CD4-positive, CD25-positive, alpha-beta regulatory T cell (primary cell): ENCODE measurements around the gene CREBZF. TPM values are rescaled to one million over a fixed set of nuclear protein-coding genes. Genes with fewer than 3 reads are reported as not detected.
A peak's percentile ranks its signal among the peaks of the same experiment; 100 is the strongest.

Experiments
- ATAC-seq, 2 donors: fragments of 150-1000 bp; cut with Tn5 transposase; one replicate each; pipeline ENCODE4 v1.10.0; 2021; ENCODE audit warnings: low read depth in 2 of 2, moderate number of reproducible peaks in 2 of 2, moderate library complexity in 1 of 2
- DNase-seq, 3 donors: peaks; one replicate each; pipeline versions ENCODE4 v3.0.0 to v3.0.0-alpha.2; 2012 to 2022; ENCODE audit warnings: mixed read lengths in 1 of 3
- H3K27ac ChIP-seq: one replicate; pipeline ENCODE4 v1.7.0; 2013; ENCODE audit warnings: mild to moderate bottlenecking, low read length; ENCODE audit not compliant: insufficient read depth, poor library complexity, severe bottlenecking
- H3K27me3 ChIP-seq: one replicate; pipeline ENCODE4 v1.7.0; 2013; ENCODE audit warnings: low read length; ENCODE audit not compliant: control insufficient read depth, insufficient read depth
- H3K36me3 ChIP-seq: one replicate; pipeline ENCODE4 v1.7.0; 2013; ENCODE audit warnings: mild to moderate bottlenecking, low read length, moderate library complexity; ENCODE audit not compliant: control insufficient read depth, insufficient read depth
- H3K4me1 ChIP-seq: 2 replicates; pipeline ENCODE4 v1.7.0; 2013; ENCODE audit warnings: mild to moderate bottlenecking, low read length; ENCODE audit not compliant: insufficient read depth, control insufficient read depth, poor library complexity, severe bottlenecking
- H3K4me3 ChIP-seq: one replicate; pipeline ENCODE4 v1.7.0; 2013; ENCODE audit warnings: low read depth, mild to moderate bottlenecking, low read length, moderate library complexity
- H3K9me3 ChIP-seq, 2 experiments: 1 replicate in 1 of 2; 2 replicates in 1 of 2; pipeline ENCODE4 v1.7.0; 2013; ENCODE audit warnings: low read length in 2 of 2, mild to moderate bottlenecking in 1 of 2, moderate library complexity in 1 of 2; ENCODE audit not compliant: control insufficient read depth in 2 of 2
- H3K27ac Mint-ChIP-seq, 3 donors: one replicate each; pipeline ENCODE4 v1.8.0; 2020 to 2022; ENCODE audit warnings: mild to moderate bottlenecking in 3 of 3, mixed read lengths in 3 of 3, moderate library complexity in 2 of 3
- H3K27me3 Mint-ChIP-seq: one replicate; pipeline ENCODE4 v1.8.0; 2022; ENCODE audit warnings: mild to moderate bottlenecking, mixed read lengths
- H3K36me3 Mint-ChIP-seq: one replicate; pipeline ENCODE4 v1.8.0; 2020; ENCODE audit warnings: mixed read lengths
- H3K4me1 Mint-ChIP-seq, 4 donors: one replicate each; pipeline ENCODE4 v1.8.0; 2020 to 2022; ENCODE audit warnings: mixed read lengths in 4 of 4, mild to moderate bottlenecking in 1 of 4
- H3K4me3 Mint-ChIP-seq, 4 donors: one replicate each; pipeline ENCODE4 v1.8.0; 2020 to 2022; ENCODE audit warnings: mild to moderate bottlenecking in 4 of 4, mixed read lengths in 4 of 4, moderate library complexity in 3 of 4
- H3K9me3 Mint-ChIP-seq, 7 donors: one replicate each; pipeline ENCODE4 v1.8.0; 2020 to 2022; ENCODE audit warnings: mixed read lengths in 7 of 7, mild to moderate bottlenecking in 3 of 7, moderate library complexity in 2 of 7
- polyA plus RNA-seq, 4 donors: library from polyadenylated mRNA; unstranded; fragments of 300-500 nt; fragmentation: Illumina TruSeq; gene quantifications; one replicate each; pipeline ENCODE4 v1.2.3, GENCODE V29; 2021
- total RNA-seq: library from RNA; stranded (reverse); gene quantifications from one replicate; pipeline ENCODE4 v1.2.3, GENCODE V29; 2022

Gene CREBZF
- total and polyA plus RNA-seq, 5 donors from 2014 or later = 12.1 to 57.0 (median 14.7) TPM

DNA sequence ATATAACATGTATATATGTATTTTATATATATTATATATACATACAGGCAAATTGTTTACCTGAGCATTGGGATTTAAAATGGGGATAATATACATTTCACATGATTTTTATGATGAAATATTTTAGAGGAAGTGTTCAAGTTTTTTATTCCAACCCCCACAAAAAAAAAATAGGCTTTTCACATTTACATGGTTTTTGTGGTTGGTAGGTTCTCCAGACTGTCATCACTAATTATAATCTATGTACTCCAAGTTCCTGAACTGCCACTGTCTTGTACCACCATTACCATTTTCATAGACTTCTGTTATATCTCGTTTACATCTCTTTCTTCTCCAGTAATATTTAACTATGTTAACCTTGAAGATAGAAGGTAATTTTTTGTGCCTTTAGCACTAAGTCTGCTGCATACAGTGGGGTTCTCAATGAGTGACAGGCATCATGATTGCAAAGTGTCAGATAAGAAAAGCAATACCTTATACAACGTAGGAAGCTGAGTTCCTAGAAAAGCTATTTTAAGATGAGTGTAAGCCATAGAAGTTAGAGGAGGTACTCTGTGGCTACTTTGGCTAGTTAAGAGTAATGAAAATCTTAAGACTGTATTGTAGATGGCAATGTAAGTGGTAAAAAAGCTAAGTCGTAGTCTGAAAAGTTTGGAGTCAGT, 12.0 kb downstream of the CREBZF start:
- no peaks in the 10 kb centered on the region for H3K9me3 ChIP-seq
- no peak for ATAC-seq
- H3K4me1 ChIP-seq = peaks cover 6% of the 10 kb centered on the region
- peak overlapping the region; percentile 23 for H3K4me3 ChIP-seq
- Mint-ChIP-seq H3K27ac (peak overlapping the region in 1 of 3 donors; percentile 8), H3K9me3 (no peaks in the 10 kb centered on the region), H3K4me1 (peaks cover 12 to 45% (median 29%) of the 10 kb centered on the region in 4 donors), H3K36me3 (no peaks in the 10 kb centered on the region), H3K4me3 (no peak overlapping the region), H3K27me3 (no peaks in the 10 kb centered on the region)
- no peak for DNase-seq
- peaks cover 48% of the 10 kb centered on the region for H3K36me3 ChIP-seq
- H3K27ac ChIP-seq = peak overlapping the region; percentile 30
- no peaks in the 10 kb centered on the region for H3K27me3 ChIP-seq

GRCh38 chr11:85651118-85651517, 13.8 kb downstream of the CREBZF start:
- H3K27ac Mint-ChIP-seq = peak overlapping the region in 1 of 3 donors; percentile 15
- H3K36me3 ChIP-seq = peaks cover 36% of the 10 kb centered on the region
- DNase-seq (no peak), ATAC-seq (no peak)
- H3K4me3 Mint-ChIP-seq = no peak overlapping the region
- H3K27me3 ChIP-seq = no peaks in the 10 kb centered on the region
- no peak overlapping the region for H3K27ac ChIP-seq
- H3K36me3 Mint-ChIP-seq = no peaks in the 10 kb centered on the region
- H3K27me3 Mint-ChIP-seq = peaks cover 4% of the 10 kb centered on the region
- H3K4me1 Mint-ChIP-seq = peaks cover 11 to 46% (median 28%) of the 10 kb centered on the region in 4 donors
- H3K9me3 ChIP-seq = no peaks in the 10 kb centered on the region
- peaks cover 12% of the 10 kb centered on the region for H3K4me1 ChIP-seq
- no peak overlapping the region for H3K4me3 ChIP-seq
- H3K9me3 Mint-ChIP-seq = no peaks in the 10 kb centered on the region

DNA sequence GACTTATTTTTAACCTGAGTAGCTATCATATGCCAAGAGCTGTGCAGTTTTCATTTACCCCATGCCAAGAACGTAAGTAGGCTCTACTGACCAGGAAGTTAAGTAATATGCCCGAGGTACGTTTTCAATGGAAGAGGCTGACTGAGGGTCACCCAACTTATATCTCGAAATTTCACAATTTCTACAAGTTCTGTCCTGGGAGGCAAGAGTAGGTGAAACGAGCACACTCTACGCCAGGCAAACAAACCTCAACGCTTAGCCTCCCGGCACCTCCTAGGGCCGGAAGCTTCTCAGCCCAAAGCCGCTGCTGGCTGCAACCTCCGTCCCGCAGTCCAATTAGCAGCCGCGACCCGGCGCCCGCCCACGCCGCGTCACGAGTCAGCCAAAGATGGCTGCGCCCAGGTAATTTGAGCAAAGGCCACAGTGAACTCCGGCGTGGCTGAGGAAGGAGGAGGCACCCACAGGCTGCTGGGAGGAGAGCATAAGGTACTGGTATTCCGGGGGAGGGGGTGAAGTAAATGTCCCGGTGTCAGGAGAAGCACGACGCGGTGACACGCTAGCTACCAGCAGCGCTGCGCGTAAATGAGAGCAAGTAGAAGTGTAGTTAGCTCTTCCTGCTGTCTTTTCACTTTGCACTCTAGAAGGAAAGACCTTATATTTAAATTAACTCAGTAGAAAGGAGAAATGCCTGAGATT, 17.2 kb downstream of the CREBZF start, which contains the start of gene TMEM126A:
Gene TMEM126A (plus strand): TSS at position 364 of the 696 bp plus-strand sequence. CDS start 2,289 bp downstream, outside the sequence.
- Mint-ChIP-seq H3K27ac (peak within 1 kb of the TSS; percentile 96 to 99 (median 98)), H3K36me3 (no peaks in the 10 kb centered on the region), H3K9me3 (no peaks in the 10 kb centered on the region), H3K4me1 (peaks cover 9 to 39% (median 23%) of the 10 kb centered on the region in 4 donors), H3K4me3 (peak within 1 kb of the TSS; percentile 90 to 99 (median 97)), H3K27me3 (peaks cover 19% of the 10 kb centered on the region)
- H3K4me1 ChIP-seq = peaks cover 12% of the 10 kb centered on the region
- H3K27me3 ChIP-seq = peaks cover 16% of the 10 kb centered on the region
- H3K4me3 ChIP-seq = peak within 1 kb of the TSS; percentile 98
- no peaks in the 10 kb centered on the region for H3K9me3 ChIP-seq
- peak; percentile 100 for ATAC-seq
- peak within 1 kb of the TSS; percentile 88 for H3K27ac ChIP-seq
- peaks cover 11% of the 10 kb centered on the region for H3K36me3 ChIP-seq
- DNase-seq = peak; percentile 87 to 94 (median 91)

DNA sequence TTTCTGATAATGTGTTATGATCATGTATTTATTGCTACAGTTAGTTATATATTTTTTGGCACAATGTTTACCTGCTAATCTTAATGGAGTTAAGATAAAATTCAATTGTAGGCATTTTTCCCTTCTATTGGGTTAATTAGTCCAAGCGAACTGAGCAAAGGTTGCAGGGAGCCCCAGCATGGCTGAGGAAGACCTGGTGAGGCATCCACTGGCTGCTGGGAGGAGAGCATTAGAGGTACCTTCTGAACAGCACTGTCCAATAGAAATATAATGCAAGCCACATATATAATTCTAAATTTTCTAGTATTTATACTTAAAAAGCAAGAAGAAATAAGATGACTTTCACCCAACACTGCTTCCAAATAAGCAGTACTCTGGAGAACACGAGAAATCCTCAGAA, 17.9 kb downstream of the CREBZF start:
- no peak for ATAC-seq
- no peaks in the 10 kb centered on the region for H3K36me3 Mint-ChIP-seq
- H3K27ac ChIP-seq = peak overlapping the region; percentile 88
- H3K9me3 ChIP-seq = no peaks in the 10 kb centered on the region
- H3K4me1 Mint-ChIP-seq = peaks cover 9 to 35% (median 19%) of the 10 kb centered on the region in 4 donors
- no peak for DNase-seq
- H3K27ac Mint-ChIP-seq = peak overlapping the region; percentile 69 to 99 (median 96)
- peak overlapping the region; percentile 90 to 99 (median 97) for H3K4me3 Mint-ChIP-seq
- H3K9me3 Mint-ChIP-seq = no peaks in the 10 kb centered on the region
- H3K27me3 ChIP-seq = peaks cover 16% of the 10 kb centered on the region
- peak overlapping the region; percentile 98 for H3K4me3 ChIP-seq
- peaks cover 12% of the 10 kb centered on the region for H3K4me1 ChIP-seq
- peaks cover 25% of the 10 kb centered on the region for H3K27me3 Mint-ChIP-seq
- H3K36me3 ChIP-seq = peaks cover 10% of the 10 kb centered on the region

- no peak overlapping the region for H3K27ac ChIP-seq
- H3K27me3 ChIP-seq = peaks cover 16% of the 10 kb centered on the region
- H3K4me3 ChIP-seq = no peak overlapping the region
- Mint-ChIP-seq H3K27ac (no peak overlapping the region), H3K27me3 (peaks cover 41% of the 10 kb centered on the region), H3K4me1 (peaks cover 0 to 15% (median 10%) of the 10 kb centered on the region in 4 donors), H3K4me3 (peak overlapping the region in 1 of 4 donors; percentile 64), H3K36me3 (peaks cover 5% of the 10 kb centered on the region), H3K9me3 (no peaks in the 10 kb centered on the region)
- ATAC-seq (no peak), DNase-seq (no peak)
- H3K36me3 ChIP-seq = no peaks in the 10 kb centered on the region
- H3K4me1 ChIP-seq = peaks cover 7% of the 10 kb centered on the region
- no peaks in the 10 kb centered on the region for H3K9me3 ChIP-seq
Measured at GRCh38 chr11:85643191-85643614, 21.7 kb downstream of the CREBZF start.

- Mint-ChIP-seq H3K9me3 (no peaks in the 10 kb centered on the region), H3K4me1 (peaks cover 0 to 19% (median 8%) of the 10 kb centered on the region in 4 donors), H3K36me3 (peaks cover 30% of the 10 kb centered on the region), H3K27me3 (no peaks in the 10 kb centered on the region), H3K4me3 (no peak overlapping the region), H3K27ac (no peak overlapping the region)
- no peaks in the 10 kb centered on the region for H3K4me1 ChIP-seq
- no peak for DNase-seq
- no peak overlapping the region for H3K27ac ChIP-seq
- no peaks in the 10 kb centered on the region for H3K27me3 ChIP-seq
- ATAC-seq = no peak
- H3K4me3 ChIP-seq = no peak overlapping the region
- H3K36me3 ChIP-seq = peaks cover 50% of the 10 kb centered on the region
- H3K9me3 ChIP-seq = no peaks in the 10 kb centered on the region
Measured at GRCh38 chr11:85634747-85635146, 30.2 kb downstream of the CREBZF start.

DNA sequence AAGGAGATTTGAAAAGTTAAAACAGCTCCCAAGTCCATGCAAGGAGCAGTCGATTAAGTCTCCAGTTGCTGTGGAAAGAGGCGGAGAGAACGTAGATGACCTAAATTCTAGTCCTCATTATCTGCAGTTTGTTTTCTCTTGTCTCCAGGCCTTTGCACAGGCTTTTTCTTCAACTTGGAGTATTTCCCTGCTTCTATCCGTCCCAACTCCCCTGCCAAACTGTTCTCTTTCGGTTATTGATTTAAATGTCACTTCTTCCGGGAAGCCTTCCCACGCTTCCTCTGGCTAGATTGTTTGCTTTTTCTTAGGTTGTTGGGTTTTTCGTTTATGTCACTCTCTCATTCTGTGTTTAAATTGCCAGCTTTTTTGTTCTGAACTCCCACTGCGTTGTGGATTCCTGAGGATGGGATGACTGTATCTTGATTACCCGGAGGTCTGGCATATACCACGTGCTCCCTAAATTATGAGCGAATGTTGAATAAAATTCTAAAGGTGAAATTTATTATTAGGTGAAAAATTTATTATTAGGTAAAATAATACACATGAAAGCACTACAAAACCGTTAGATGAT, 36.1 kb downstream of the CREBZF start:
- H3K4me3 Mint-ChIP-seq = peak overlapping the region; percentile 90 to 99 (median 98)
- Histone ChIP-seq H3K4me3 (peak overlapping the region; percentile 100), H3K27ac (peak overlapping the region; percentile 81), H3K4me1 (peaks cover 17% of the 10 kb centered on the region), H3K9me3 (no peaks in the 10 kb centered on the region), H3K27me3 (peaks cover 2% of the 10 kb centered on the region), H3K36me3 (peaks cover 18% of the 10 kb centered on the region)
- DNase-seq (no peak), ATAC-seq (peak in 1 of 2 donors; percentile 0)
- H3K9me3 Mint-ChIP-seq = no peaks in the 10 kb centered on the region
- peaks cover 6% of the 10 kb centered on the region for H3K36me3 Mint-ChIP-seq
- H3K4me1 Mint-ChIP-seq = peaks cover 17 to 58% (median 37%) of the 10 kb centered on the region in 4 donors
- peak overlapping the region; percentile 96 to 98 (median 96) for H3K27ac Mint-ChIP-seq
- no peaks in the 10 kb centered on the region for H3K27me3 Mint-ChIP-seq
